Measurements from ENCODE around the gene ASCC1.

DNA sequence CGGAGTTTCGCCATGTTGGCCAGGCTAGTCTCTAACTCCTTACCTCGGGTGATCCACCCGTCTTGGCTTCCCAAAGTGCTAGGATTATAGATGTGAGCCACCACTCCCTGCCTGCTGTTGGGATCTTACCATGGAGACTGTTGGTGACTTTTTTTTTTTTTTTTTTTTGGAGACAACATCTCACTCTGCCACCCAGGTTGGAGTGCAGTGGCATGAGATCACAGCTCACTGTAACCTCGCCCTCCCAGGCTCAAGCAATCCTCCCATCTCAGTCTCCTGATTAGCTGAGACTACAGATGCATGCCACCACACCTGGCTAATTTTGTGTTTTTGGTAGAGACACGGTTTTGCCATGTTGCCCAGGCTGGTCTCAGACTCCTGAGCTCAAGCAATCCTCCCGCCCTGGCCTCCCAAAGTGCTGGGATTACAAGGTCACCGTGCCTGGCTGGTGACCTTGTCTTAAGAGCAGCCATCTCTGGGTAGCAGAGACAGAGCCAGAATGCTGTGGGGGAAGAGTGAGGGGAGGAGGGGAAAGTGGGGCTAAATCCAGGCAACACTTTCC, 25.7 kb upstream of the ASCC1 start:
- TF ChIP-seq EZH2 (IDR thresholded peaks at IDR 0.05; ENCODE audit: borderline replicate concordance, insufficient read depth, low read depth, low read length, poor library complexity, severe bottlenecking), result no peak
- TF ChIP-seq, protein P1, sequence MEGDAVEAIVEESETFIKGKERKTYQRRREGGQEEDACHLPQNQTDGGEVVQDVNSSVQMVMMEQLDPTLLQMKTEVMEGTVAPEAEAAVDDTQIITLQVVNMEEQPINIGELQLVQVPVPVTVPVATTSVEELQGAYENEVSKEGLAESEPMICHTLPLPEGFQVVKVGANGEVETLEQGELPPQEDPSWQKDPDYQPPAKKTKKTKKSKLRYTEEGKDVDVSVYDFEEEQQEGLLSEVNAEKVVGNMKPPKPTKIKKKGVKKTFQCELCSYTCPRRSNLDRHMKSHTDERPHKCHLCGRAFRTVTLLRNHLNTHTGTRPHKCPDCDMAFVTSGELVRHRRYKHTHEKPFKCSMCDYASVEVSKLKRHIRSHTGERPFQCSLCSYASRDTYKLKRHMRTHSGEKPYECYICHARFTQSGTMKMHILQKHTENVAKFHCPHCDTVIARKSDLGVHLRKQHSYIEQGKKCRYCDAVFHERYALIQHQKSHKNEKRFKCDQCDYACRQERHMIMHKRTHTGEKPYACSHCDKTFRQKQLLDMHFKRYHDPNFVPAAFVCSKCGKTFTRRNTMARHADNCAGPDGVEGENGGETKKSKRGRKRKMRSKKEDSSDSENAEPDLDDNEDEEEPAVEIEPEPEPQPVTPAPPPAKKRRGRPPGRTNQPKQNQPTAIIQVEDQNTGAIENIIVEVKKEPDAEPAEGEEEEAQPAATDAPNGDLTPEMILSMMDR (IDR thresholded peaks at IDR 0.05), result no peak
